ENCODE results near the gene DYNLT2B. TPM values are rescaled to one million over a fixed set of nuclear protein-coding genes. Genes with fewer than 3 reads are reported as not detected.
"Not testable (repeated sequence)": the region's sequence is repeated elsewhere in the genome, so short reads cannot be mapped to it uniquely, and the experiment has no call there.

Gene DYNLT2B
- total RNA-seq, 1 donor: 16.0 TPM

GRCh38 chr3:196354132-196354531 is 36.1 kb upstream of the DYNLT2B start:
- H3K4me3 ChIP-seq (ENCODE audit: low read depth, low read length): no peak overlapping the region
- DNase-seq (ENCODE audit: low read depth): no peak
- TF ChIP-seq CTCF (IDR thresholded peaks at IDR 0.05; ENCODE audit: insufficient read depth, low read length): no peak

DNA sequence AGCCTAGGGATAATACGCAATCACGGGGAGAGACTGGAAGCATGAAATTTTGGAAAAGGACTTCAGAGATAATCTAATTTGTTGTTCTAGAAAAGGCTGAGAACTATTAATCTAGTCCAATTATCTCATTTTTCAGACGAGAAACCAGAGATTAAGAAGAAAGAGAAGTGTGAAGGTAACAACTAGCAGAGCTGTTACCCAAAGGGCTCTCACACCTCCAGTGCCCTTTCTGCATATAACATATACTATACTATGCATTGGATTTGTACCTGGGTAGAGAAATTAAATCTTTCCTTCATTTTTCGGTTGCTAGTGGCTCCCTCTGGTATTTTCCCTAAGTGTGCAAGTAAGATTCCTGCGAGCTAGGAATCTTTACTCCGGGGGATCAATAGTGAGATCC is 33.5 kb upstream of the DYNLT2B start:
- DNase-seq (ENCODE audit: low read depth): no peak
- no peak for TF ChIP-seq CTCF (IDR thresholded peaks at IDR 0.05; ENCODE audit: insufficient read depth, low read length)

DNA sequence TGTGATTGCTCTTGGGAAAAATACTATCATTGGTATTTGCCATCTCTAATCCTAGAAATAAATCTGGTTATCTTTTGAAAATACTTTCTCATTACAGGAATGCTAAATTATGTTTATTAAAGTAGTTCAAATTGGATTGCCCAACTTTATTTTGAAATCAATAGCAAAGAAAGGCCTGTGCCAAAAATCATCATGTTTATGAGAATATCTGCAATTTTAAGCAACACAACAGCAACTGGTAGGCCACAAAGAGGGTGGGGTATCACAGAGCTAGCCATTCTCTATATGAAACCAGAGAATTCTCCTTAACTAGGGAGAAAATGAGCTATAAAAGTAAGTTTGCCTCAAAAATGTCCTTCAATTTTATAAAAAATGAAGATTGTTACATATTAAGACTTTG is 32.0 kb upstream of the DYNLT2B start:
- no peak overlapping the region for H3K4me3 ChIP-seq (ENCODE audit: low read depth, low read length)
- no peak for TF ChIP-seq CTCF (IDR thresholded peaks at IDR 0.05; ENCODE audit: insufficient read depth, low read length)
- no peak for DNase-seq (ENCODE audit: low read depth)

More for the DNA sequence above, 33.5 kb upstream of the DYNLT2B start:
- no peak overlapping the region for H3K4me3 ChIP-seq (ENCODE audit: low read depth, low read length)

- H3K4me3 ChIP-seq (ENCODE audit: low read depth, low read length): no peak overlapping the region
- no peak for TF ChIP-seq CTCF (IDR thresholded peaks at IDR 0.05; ENCODE audit: insufficient read depth, low read length)
- DNase-seq (ENCODE audit: low read depth): no peak
These were observed 30.7 kb upstream of the DYNLT2B start for GRCh38 chr3:196348698-196349097.

- no peak for TF ChIP-seq CTCF (IDR thresholded peaks at IDR 0.05; ENCODE audit: insufficient read depth, low read length)
- no peak overlapping the region for H3K4me3 ChIP-seq (ENCODE audit: low read depth, low read length)
These were observed 26.6 kb upstream of the DYNLT2B start for GRCh38 chr3:196344663-196345062.

GRCh38 chr3:196343917-196344316 is 25.9 kb upstream of the DYNLT2B start:
- not testable (repeated sequence) for DNase-seq (ENCODE audit: low read depth); H3K4me3 ChIP-seq (ENCODE audit: low read depth, low read length)

More at GRCh38 chr3:196344663-196345062, 26.6 kb upstream of the DYNLT2B start:
- DNase-seq (ENCODE audit: low read depth): no peak

- no peak overlapping the region for H3K4me3 ChIP-seq (ENCODE audit: low read depth, low read length)
- no peak for TF ChIP-seq CTCF (IDR thresholded peaks at IDR 0.05; ENCODE audit: insufficient read depth, low read length)
- DNase-seq (ENCODE audit: low read depth): peak; percentile 24
These were observed 23.1 kb upstream of the DYNLT2B start for GRCh38 chr3:196341137-196341536.
